ENCODE data around the gene MFAP3.
"Not testable (repeated sequence)": the region's sequence is repeated elsewhere in the genome, so short reads cannot be mapped to it uniquely, and the experiment has no call there.

The MFAP3 gene

DNA sequence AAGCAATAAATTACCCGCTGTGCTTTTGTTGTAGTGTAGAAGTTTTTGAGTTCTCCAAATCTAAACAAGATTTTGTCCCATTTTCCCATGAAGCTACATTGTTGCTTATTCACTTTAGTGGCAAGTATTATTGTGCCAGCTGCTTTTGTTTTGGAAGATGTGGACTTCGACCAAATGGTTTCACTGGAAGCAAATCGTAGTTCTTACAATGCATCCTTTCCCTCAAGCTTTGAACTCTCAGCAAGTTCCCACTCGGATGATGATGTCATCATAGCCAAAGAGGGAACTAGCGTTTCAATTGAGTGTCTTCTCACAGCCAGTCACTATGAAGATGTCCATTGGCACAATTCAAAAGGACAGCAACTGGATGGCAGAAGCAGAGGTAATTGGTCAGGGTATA, 10.9 kb downstream of the MFAP3 start:
- no peak for DNase-seq (ENCODE audit: low read depth in 1 of 2, low spot score in 1 of 2)

DNA sequence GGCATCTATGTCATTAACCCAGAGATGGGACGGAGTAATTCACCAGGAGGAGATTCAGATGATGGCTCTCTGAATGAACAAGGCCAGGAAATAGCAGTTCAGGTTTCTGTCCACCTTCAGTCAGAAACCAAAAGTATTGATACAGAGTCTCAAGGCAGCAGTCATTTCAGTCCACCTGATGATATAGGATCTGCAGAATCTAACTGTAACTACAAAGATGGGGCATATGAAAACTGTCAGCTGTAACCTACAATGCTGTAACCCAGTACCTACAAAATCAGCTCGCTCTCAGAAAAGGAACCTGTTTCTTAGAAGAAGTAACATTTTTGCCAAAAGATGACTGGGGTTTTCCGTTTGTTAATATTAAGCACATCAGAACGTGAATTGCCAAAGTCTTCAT, 14.7 kb downstream of the MFAP3 start:
- DNase-seq (ENCODE audit: low read depth in 1 of 2, low spot score in 1 of 2) = no peak

- no peak for DNase-seq (ENCODE audit: low read depth in 1 of 2, low spot score in 1 of 2)
Observed at GRCh38 chr5:154055201-154055600, 16.4 kb downstream of the MFAP3 start.

- no peak for DNase-seq (ENCODE audit: low read depth in 1 of 2, low spot score in 1 of 2)
Observed at GRCh38 chr5:154058055-154059038, 19.6 kb downstream of the MFAP3 start.

DNA sequence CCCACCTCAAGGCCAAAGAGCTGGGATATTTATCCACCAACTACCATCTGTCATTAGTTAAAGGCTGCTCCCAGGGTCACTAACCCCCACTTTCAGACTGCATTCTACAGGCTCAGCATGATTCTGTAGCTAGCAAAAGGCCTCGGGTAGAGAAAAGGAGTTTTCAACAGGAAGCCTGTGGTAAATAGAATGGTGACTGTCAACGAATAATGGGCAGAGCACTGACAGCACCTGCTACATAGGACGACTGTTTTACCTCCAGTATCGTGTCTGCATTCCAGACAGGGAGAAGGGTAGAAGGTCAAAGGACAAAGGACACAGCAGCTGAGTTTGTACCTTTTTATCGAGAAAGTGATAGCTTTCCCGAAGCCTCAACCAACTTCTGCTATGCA, 20.3 kb downstream of the MFAP3 start:
- DNase-seq (ENCODE audit: low read depth in 1 of 2, low spot score in 1 of 2) = no peak

DNA sequence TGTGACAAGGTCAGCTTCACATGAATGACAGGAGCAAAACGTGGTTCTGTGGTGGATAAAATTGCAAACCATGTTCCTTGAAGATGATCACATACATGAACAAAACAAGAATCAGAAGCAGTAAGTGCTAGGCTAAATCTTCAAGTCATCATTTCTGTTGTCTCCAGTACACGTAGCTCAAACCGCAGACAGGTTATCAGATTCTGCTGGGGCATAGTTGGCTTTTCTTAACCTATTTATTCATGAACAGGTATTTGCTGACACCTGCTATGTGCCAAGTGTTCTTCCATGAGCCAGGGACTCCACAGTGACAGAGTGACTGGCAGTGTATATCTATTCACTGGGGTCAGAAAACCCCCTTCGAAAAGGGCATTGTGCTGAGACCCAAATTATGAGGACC, 20.8 kb downstream of the MFAP3 start:
- no peak for DNase-seq (ENCODE audit: low read depth in 1 of 2, low spot score in 1 of 2)

DNA sequence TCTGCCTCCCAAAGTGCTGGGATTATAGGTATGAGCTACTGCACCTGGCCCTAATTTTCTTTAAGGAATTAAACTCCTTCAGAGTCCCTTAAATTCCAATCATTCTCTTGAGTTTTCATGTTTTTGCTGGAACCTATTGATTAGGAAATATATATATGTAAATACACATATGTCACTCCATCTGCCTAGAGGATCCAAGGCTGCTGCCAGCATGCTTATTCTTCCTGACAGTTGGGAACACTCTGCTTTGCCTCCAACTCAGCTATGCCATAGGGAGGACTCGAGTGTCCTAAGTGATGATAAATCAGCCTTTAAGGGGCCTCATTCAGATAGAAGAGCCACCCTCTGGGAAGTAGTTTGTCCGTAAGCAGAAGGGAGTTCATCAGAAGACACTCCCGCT, 21.8 kb downstream of the MFAP3 start:
- DNase-seq (ENCODE audit: low read depth in 1 of 2, low spot score in 1 of 2) = no peak

GRCh38 chr5:154063372-154063771, 24.6 kb downstream of the MFAP3 start:
- no peak for DNase-seq (ENCODE audit: low read depth in 1 of 2, low spot score in 1 of 2)

DNA sequence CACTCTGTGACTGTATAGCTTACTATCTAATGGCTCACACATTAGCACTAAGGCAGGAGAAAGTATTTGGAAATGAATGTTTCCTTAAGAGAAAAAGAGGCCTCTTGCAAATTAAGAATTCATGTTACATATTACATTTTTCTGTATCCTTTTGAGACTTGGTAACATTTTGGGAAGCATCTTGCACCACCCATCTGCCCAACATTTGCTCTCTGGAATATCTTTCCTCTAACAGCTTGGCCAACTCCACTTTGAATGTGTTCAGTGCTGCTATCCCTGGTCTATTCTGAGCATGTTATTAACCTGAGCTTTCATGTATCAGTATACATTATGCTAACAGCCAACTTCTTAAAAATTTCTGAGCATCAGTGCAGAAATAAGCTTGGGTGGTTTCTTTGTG, 27.2 kb downstream of the MFAP3 start:
- DNase-seq (ENCODE audit: low read depth in 1 of 2, low spot score in 1 of 2) = no peak

GRCh38 chr5:154069854-154070253, 31.1 kb downstream of the MFAP3 start:
- not testable (repeated sequence) for DNase-seq (ENCODE audit: low read depth in 1 of 2, low spot score in 1 of 2)

DNA sequence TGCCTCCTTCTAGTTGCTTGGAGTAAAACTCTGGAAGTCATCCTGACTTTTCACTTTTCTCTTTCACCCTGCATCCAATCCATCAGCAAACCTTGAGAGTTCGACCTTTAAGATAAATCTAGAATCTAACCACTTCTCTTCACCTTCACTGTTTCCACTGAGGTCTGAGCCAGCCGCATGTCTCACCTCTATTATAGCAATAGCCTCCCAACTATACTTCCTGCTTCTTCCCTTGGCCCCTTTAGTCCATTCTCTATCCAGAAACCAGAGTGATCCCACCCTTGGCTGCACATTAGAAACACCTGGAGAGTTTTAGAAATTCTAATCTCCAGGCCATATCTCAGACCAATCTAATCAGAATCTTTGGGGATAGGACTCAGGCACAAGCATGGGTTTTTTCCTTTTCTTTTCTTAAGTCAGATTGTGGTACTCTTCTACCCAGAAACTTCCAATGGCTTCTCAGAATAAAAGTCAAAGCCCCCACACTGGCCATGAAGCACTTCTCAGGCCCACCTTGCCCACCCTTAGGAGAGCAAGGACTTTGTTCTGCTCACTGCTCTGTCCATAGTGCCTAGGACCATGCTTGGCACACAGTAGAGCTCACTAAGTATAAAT, 33.1 kb downstream of the MFAP3 start:
- DNase-seq (ENCODE audit: low read depth in 1 of 2, low spot score in 1 of 2) = no peak

- DNase-seq (ENCODE audit: low read depth in 1 of 2, low spot score in 1 of 2) = peak; percentile 67 to 73
Observed at GRCh38 chr5:154072414-154073171, 33.8 kb downstream of the MFAP3 start.

DNA sequence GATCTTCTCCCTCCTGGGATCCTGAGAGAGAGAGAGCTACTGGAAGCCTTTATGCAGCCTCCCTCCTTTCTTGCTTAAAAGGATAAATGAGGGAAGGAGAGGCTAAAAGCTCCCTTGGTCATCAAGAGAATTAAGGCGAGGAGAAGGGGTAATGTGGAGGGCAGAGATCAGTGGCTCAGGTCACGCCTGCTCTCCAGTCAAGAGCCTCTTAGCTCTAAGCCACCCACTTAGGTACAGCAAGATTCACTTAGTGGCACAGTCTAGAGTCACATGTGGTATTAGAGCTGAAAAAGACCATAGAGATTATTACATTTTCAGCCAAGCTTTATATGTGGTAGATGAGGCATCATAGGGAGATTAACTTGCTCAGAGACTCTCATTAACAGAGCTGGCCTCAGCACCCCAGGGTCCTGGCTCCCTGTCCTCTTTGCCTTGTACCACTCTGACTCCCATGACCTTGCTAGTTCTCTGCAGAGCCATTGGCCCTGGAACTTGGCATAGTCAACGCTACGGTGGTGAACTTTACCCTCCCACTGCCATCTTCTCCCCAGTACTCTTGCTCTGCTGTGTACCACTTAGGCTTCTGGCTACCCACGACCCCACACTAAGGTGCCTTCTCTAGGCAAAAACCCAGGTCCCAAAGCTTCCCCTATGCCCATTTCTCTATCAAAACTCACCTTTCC, 37.6 kb downstream of the MFAP3 start:
- no peak for DNase-seq (ENCODE audit: low read depth in 1 of 2, low spot score in 1 of 2)

DNA sequence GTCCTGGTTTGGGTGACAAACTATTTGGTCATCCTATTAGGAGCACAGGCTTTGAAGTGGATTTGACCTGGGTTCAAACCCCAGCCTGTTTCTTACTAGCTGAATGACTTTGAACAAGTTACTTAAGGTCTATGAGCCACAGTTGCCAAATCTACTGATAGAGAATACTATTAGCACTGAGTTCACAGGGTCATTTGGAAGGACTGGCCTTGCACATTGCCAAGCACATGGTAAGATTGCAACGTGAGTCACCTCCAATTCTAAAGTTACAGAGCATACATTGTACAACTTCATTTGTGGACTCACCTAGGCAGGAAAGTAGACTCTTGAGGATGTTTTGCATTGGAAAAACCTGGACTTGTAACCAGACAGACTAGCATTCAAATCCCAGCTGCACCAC, 38.9 kb downstream of the MFAP3 start:
- no peak for DNase-seq (ENCODE audit: low read depth in 1 of 2, low spot score in 1 of 2)

GRCh38 chr5:154078272-154078671, 39.5 kb downstream of the MFAP3 start:
- DNase-seq (ENCODE audit: low read depth in 1 of 2, low spot score in 1 of 2) = no peak

- no peak for DNase-seq (ENCODE audit: low read depth in 1 of 2, low spot score in 1 of 2)
Observed at GRCh38 chr5:154081246-154081645, 42.5 kb downstream of the MFAP3 start.

DNA sequence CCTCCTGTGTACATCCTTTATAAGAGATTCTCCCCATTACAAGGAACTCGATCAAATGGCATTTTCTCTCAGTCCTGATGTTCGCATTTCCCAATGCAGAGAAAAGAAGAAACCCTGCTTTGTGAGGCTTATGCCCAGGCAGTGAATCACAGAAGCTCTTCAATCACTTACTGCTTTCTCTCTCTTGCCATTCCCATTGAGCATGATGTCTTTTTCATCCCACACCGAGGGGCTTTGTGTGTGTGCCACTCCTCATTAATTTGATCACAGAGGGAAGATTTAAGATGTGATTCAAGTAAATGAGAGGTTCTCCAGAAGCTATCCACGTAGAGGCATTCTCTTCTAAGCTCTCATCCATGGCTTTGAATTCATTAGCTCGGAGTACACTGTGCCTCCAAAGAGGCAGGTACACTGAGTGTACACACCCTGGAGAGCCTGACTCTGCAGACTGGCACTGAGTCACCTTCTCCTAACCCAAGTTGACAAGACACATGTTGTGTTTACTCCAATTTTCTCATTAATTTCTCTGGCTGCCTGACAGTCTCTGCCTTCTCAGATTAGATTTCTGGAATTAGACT, 45.4 kb downstream of the MFAP3 start:
- DNase-seq (ENCODE audit: low read depth in 1 of 2, low spot score in 1 of 2) = no peak

DNA sequence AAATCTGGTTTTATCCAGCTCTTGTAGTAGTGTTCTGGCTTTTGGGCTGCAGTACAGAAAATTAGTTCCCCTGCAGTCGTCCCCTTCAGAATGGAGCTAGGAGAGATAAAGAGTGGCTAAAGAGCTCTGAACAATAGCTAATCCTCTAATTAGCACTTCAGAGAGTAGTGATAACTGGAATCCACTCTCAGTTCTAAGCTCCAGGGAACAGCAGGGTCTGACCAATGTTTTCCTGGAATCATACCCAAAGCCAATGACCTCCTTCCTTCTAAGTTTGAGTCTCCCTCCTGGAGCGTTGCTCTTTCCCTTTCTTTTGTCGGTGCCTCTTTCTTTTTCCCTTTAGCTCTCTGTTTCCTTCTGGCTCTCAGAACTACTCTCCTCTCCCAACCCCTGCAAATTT, 47.4 kb downstream of the MFAP3 start:
- no peak for DNase-seq (ENCODE audit: low read depth in 1 of 2, low spot score in 1 of 2)

DNA sequence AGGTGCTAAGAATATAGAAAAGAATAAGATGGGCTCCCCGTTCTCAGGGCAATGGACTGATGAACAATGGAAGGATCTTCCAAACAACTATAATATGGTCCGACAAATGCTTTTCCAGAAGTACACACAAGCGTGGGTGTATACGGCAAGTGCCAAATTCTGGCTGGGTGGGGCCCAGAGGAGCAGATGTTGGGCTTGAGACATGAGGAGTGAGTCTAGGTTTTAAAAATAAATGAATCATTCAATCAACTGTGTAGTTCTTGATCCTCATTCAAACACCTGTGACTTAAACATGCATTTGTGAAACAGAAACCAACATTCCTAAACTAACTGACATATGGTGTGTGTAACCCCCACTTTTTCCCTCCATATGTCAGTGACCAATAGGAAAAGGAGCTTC, 47.9 kb downstream of the MFAP3 start:
- DNase-seq (ENCODE audit: low read depth in 1 of 2, low spot score in 1 of 2) = no peak

DNA sequence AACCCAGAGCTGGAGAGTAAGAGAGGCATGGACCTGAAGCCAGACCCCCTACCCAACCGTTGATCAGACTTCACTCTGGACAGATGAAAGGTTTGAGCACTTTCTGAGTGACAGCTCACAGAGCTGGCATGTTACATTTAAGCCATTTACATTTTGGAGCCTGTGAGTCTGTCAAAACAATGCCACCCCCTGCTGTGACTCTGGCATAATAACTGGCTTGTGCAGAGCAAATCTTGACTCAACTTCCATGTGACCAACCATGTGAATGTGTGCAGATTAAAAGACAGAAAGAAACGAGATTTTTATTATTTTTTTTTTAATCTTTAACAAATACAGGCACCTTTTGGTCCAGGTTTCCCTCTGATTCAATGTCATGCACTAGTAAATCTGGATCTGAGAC, 48.5 kb downstream of the MFAP3 start:
- DNase-seq (ENCODE audit: low read depth in 1 of 2, low spot score in 1 of 2) = no peak

DNA sequence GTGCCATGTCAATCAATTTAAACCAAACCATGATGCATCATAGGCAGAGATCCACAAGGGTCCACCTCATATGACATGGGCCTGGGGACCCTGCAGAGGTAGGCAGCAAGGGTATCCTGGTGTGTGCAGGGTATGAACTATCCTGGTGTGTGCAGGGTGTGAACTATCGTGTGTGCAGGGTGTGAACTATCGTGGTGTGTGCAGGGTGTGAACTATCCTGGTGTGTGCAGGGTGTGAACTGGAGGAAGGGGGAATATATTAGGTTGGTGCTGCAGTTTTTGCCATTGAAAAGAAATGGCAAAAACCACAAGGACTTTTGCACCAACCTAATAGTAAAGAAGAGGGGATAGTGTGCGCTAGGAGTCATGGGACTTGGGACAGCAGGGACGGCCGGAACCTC, 50.0 kb downstream of the MFAP3 start:
- DNase-seq (ENCODE audit: low read depth in 1 of 2, low spot score in 1 of 2) = no peak
